ENCODE data around the gene ADAMTSL2.

The ADAMTSL2 gene

DNA sequence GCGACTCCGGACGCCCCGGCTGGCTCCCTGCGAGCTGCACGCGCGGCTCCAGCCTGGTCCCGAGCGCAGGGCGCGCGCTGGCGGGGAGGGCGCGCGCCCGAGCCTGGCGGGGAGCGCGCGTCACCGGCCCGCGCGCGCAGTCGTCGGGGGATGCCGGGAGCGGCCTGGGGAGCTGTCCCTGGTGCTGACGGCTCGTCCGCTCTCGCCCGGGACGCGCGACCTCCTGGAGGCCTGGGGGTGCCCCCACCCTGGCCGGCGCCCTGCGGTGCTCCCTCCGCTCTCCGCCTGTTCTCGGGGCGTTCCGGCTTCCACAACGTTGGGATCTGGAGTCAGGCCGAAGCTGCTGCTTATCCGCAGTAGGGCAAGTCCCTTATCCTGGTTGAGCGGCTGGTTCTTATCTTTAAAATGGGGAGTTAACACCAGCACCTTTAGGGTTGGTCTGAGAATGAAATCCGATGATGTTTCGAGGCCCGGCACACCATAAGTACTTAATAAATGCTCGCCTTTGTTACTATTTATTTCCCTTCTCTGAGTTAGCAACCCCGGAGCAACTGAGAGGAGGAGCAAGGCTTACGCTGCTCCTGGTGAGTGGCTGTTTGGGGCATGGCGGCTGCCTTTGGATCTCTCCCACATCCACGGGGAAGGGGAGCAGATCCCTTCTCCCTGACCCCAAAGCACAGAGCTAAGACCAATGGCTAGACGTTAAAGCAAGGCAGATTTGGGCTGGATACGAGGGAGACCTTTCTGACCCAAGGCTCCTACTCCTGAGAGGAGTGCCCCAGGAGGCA, 75.0 kb downstream of the ADAMTSL2 start, which contains the start of gene FAM163B:
TSS of gene FAM163B (minus strand) at position 79 of the 788 bp plus-strand sequence. CDS start 29,166 bp downstream, outside the sequence.
- Mint-ChIP-seq H3K4me3 (peak within 1 kb of the TSS; percentile 45 to 68 (median 59)), H3K27me3 (ENCODE audit: low read depth) (peaks cover 87% of the 10 kb centered on the region), H3K36me3 (ENCODE audit: low read depth) (no peaks in the 10 kb centered on the region), H3K9me3 (no peaks in the 10 kb centered on the region), H3K27ac (no peak within 1 kb of the TSS), H3K4me1 (no peaks in the 10 kb centered on the region)
- TF ChIP-seq, protein P1, sequence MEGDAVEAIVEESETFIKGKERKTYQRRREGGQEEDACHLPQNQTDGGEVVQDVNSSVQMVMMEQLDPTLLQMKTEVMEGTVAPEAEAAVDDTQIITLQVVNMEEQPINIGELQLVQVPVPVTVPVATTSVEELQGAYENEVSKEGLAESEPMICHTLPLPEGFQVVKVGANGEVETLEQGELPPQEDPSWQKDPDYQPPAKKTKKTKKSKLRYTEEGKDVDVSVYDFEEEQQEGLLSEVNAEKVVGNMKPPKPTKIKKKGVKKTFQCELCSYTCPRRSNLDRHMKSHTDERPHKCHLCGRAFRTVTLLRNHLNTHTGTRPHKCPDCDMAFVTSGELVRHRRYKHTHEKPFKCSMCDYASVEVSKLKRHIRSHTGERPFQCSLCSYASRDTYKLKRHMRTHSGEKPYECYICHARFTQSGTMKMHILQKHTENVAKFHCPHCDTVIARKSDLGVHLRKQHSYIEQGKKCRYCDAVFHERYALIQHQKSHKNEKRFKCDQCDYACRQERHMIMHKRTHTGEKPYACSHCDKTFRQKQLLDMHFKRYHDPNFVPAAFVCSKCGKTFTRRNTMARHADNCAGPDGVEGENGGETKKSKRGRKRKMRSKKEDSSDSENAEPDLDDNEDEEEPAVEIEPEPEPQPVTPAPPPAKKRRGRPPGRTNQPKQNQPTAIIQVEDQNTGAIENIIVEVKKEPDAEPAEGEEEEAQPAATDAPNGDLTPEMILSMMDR (IDR thresholded peaks at IDR 0.05; ENCODE audit: unreplicated experiment in 3 of 3), result no peak

DNA sequence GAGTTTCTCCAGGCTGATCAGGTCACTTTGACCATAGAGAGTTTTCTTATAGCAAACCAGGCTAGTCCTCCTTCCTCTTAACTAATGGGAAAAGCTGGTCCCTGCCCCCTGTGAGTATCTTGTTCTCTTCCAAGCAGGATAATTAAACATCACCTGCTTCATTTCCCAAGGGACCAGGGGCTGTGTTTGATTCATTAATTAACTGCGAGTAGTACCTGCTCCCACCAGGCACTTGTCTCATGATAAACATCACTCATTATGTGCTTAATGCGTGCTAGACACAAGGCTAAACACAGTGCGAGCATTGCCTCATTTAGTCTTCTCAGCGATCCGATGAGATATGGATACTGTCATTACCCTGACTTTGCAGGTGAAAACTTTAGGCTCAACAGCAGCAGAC, 76.3 kb downstream of the ADAMTSL2 start:
- H3K4me3 Mint-ChIP-seq, result no peak overlapping the region
- H3K27me3 Mint-ChIP-seq (ENCODE audit: low read depth), result peaks cover 89% of the 10 kb centered on the region
- TF ChIP-seq, protein P1 (IDR thresholded peaks at IDR 0.05; ENCODE audit: unreplicated experiment in 3 of 3), result no peak
- H3K27ac Mint-ChIP-seq, result no peak overlapping the region
- H3K9me3 Mint-ChIP-seq, result no peaks in the 10 kb centered on the region
- no peaks in the 10 kb centered on the region for H3K36me3 Mint-ChIP-seq (ENCODE audit: low read depth)
- H3K4me1 Mint-ChIP-seq, result no peaks in the 10 kb centered on the region

DNA sequence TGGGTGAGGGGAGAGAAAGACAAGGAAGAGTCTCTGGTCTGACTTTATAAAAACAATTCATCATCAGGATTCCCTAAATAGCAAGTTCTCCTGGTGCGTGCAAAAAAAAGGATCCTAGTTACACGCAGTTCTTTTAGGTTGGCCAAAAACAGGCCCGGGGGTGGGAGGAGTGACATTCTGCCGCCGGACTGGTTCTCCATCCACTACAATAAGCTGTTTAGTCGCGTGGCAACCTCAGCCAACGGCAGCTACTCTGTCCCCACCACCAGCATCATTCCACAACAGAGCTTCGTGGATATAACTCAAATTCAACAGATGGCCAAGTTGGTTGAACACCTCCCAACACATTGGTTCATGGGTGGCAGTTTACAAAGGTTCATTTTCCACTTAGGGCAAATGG, 77.5 kb downstream of the ADAMTSL2 start:
- Mint-ChIP-seq H3K27me3 (ENCODE audit: low read depth) (peaks cover 85% of the 10 kb centered on the region), H3K4me1 (no peaks in the 10 kb centered on the region), H3K36me3 (ENCODE audit: low read depth) (no peaks in the 10 kb centered on the region), H3K27ac (no peak overlapping the region), H3K9me3 (no peaks in the 10 kb centered on the region), H3K4me3 (no peak overlapping the region)
- TF ChIP-seq, protein P1 (IDR thresholded peaks at IDR 0.05; ENCODE audit: unreplicated experiment in 3 of 3), result no peak

DNA sequence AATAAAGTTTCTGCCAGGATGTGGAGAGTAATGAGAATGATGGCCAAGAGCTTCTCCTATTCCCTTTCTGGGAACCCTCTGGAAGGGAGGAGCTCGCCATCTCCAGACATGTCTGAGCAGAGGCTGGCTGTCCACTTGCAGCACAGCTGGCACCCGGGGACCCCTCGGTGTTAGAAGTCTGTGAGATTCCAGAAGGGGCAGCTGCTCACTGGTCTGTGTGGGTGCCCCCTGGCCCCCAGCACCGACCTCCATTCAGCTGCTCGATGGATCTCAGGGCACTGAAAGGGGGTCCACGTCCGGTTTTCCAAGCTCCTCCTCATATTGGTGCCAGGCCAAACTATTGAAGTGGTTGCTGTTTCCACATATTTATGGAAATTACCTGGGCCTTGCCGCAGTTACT, 78.3 kb downstream of the ADAMTSL2 start:
- no peaks in the 10 kb centered on the region for H3K4me1 Mint-ChIP-seq
- H3K27ac Mint-ChIP-seq, result no peak overlapping the region
- H3K27me3 Mint-ChIP-seq (ENCODE audit: low read depth), result peaks cover 82% of the 10 kb centered on the region
- no peak overlapping the region for H3K4me3 Mint-ChIP-seq
- no peaks in the 10 kb centered on the region for H3K9me3 Mint-ChIP-seq
- TF ChIP-seq, protein P1 (IDR thresholded peaks at IDR 0.05; ENCODE audit: unreplicated experiment in 3 of 3), result no peak
- no peaks in the 10 kb centered on the region for H3K36me3 Mint-ChIP-seq (ENCODE audit: low read depth)

DNA sequence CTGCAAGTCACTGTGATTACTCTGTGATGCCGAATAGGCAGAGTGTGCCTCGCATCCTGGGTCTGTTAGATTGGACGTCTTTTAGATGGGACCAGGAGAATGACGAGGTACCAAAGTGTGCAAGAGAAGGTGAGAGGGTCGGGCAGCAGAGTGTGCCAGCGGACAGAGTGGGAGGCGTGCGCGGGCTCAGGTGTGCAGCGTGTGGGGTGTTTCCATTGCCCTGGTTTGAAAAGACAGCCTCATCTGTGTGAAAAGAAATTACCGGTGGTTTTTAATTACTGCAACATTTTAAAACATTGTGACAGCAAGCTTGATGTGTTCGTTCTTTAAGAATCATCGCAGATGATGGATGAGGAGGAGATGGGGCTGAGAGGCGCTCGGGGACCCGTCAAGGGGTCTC, 78.9 kb downstream of the ADAMTSL2 start:
- TF ChIP-seq, protein P1 (IDR thresholded peaks at IDR 0.05; ENCODE audit: unreplicated experiment in 3 of 3), result no peak
- H3K4me3 Mint-ChIP-seq, result no peak overlapping the region
- no peaks in the 10 kb centered on the region for H3K4me1 Mint-ChIP-seq
- H3K9me3 Mint-ChIP-seq, result no peaks in the 10 kb centered on the region
- H3K27me3 Mint-ChIP-seq (ENCODE audit: low read depth), result peaks cover 81% of the 10 kb centered on the region
- no peaks in the 10 kb centered on the region for H3K36me3 Mint-ChIP-seq (ENCODE audit: low read depth)
- no peak overlapping the region for H3K27ac Mint-ChIP-seq

DNA sequence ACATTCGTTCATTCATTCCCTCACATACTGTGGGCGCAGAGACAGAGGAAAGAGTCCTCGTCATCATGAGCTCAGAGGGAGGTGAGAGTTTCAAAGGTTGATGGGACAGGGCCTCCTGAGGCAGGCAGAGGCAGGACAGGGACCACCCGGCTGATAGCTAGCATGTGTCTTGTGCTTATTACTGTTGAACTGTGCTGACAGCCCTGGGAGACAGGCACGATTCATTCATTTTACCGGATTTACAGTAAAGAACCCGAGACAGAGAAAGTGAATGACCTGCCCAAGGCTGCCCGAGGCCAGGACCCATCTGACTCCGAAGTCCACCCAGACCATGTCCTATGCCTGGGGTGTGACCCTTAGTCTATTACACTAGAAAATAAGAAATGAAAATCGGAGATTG, 79.6 kb downstream of the ADAMTSL2 start:
- H3K9me3 Mint-ChIP-seq, result no peaks in the 10 kb centered on the region
- H3K27me3 Mint-ChIP-seq (ENCODE audit: low read depth), result peaks cover 84% of the 10 kb centered on the region
- H3K4me3 Mint-ChIP-seq, result no peak overlapping the region
- no peaks in the 10 kb centered on the region for H3K4me1 Mint-ChIP-seq
- no peak overlapping the region for H3K27ac Mint-ChIP-seq
- TF ChIP-seq, protein P1 (IDR thresholded peaks at IDR 0.05; ENCODE audit: unreplicated experiment in 3 of 3), result no peak
- H3K36me3 Mint-ChIP-seq (ENCODE audit: low read depth), result no peaks in the 10 kb centered on the region
